Testis (tissue), 2 donors: ENCODE results near the gene IQSEC3.

Experiments used
- CTCF ChIP-seq, 3 experiments: fragments of 450-650 bp in 2 of 3; fragments of 200-600 bp in 1 of 3; sonication (generic) in 1 of 3; IDR thresholded peaks; one replicate each; pipeline ENCODE4 v1.5.1; 2016 to 2019; ENCODE audit warnings: antibody characterized with exemption in 3 of 3, mild to moderate bottlenecking in 2 of 3, moderate library complexity in 1 of 3
- POLR2A ChIP-seq: fragments of 450-650 bp; IDR thresholded peaks from one replicate; pipeline ENCODE4 v1.6.1; 2017; ENCODE audit warnings: antibody characterized with exemption, mild to moderate bottlenecking, moderate library complexity

DNA sequence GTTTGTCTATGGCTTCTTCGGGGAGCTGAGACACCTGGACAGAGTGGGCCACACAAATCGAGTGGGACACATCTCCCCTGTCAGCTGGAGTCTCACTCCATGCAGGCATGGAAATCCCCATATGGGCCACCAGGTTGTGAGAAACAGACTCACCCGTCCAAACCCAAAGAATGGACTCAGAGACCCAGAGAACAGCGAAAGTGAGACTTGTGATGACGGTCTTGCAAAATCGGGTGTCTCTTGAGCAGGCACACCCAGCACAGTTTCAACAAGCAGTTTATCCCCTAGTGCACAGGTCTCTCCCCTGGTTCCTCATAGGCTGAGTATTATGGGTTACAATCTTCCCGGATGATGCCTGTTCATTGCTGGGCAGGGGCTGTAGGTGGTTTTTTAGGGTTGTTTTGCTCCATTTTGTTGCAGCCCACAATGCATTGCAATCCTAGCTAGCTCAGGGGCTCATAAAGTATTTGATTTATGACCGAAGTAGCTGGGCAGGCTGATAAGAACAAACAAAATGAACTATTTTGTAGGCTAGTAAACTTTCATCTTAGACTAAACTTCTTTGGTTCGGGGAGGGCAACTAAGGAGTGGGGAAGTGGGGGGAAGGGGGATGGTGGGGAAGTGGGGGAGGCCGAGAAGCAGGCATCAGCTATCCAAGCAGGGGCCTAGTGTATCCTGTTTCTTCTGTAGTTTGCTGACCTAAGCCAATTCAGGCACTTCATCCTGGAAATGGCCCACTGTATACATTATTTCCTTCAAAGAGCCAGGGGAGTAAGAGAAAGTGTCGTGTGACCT, 45.3 kb downstream of the IQSEC3 start:
- TF ChIP-seq CTCF (IDR thresholded peaks at IDR 0.05) (no peak), POLR2A (no peak)
